ENCODE data around the gene SSC5D. TPM values are rescaled to one million over a fixed set of nuclear protein-coding genes. Genes with fewer than 3 reads are reported as not detected.

The SSC5D gene
- total RNA-seq, 1 donor from 2014 or later, result 0.71 TPM

GRCh38 chr19:55537741-55538111 is 49.5 kb downstream of the SSC5D start:
- no peaks in the 10 kb centered on the region for H3K27me3 Mint-ChIP-seq (ENCODE audit: low read depth)
- DNase-seq (ENCODE audit: low spot score), result no peak
- H3K4me3 Mint-ChIP-seq (ENCODE audit: low read depth), result no peak overlapping the region
- H3K9me3 Mint-ChIP-seq, result no peaks in the 10 kb centered on the region
- no peaks in the 10 kb centered on the region for H3K36me3 Mint-ChIP-seq (ENCODE audit: low read depth)
- no peak overlapping the region for H3K27ac Mint-ChIP-seq
- H3K4me1 Mint-ChIP-seq (ENCODE audit: low read depth), result no peaks in the 10 kb centered on the region
- intact Hi-C loops (cut with micrococcal nuclease), result no loop called here

- no peaks in the 10 kb centered on the region for H3K27me3 Mint-ChIP-seq (ENCODE audit: low read depth)
Observed at GRCh38 chr19:55538132-55538531, 49.9 kb downstream of the SSC5D start.

GRCh38 chr19:55539090-55539984 is 51.1 kb downstream of the SSC5D start:
- DNase-seq (ENCODE audit: low spot score), result no peak
- Mint-ChIP-seq H3K36me3 (ENCODE audit: low read depth) (no peaks in the 10 kb centered on the region), H3K4me3 (ENCODE audit: low read depth) (no peak overlapping the region), H3K9me3 (no peaks in the 10 kb centered on the region), H3K27me3 (ENCODE audit: low read depth) (no peaks in the 10 kb centered on the region), H3K4me1 (ENCODE audit: low read depth) (no peaks in the 10 kb centered on the region), H3K27ac (no peak overlapping the region)
- intact Hi-C loops (cut with micrococcal nuclease), result no loop called here

More at GRCh38 chr19:55538132-55538531, 49.9 kb downstream of the SSC5D start:
- intact Hi-C loops (cut with micrococcal nuclease), result no loop called here
- H3K4me3 Mint-ChIP-seq (ENCODE audit: low read depth), result no peak overlapping the region
- DNase-seq (ENCODE audit: low spot score), result no peak
- no peaks in the 10 kb centered on the region for H3K36me3 Mint-ChIP-seq (ENCODE audit: low read depth)
- H3K27ac Mint-ChIP-seq, result no peak overlapping the region
- no peaks in the 10 kb centered on the region for H3K4me1 Mint-ChIP-seq (ENCODE audit: low read depth)
- no peaks in the 10 kb centered on the region for H3K9me3 Mint-ChIP-seq

GRCh38 chr19:55540619-55541018 is 52.4 kb downstream of the SSC5D start:
- Mint-ChIP-seq H3K36me3 (ENCODE audit: low read depth) (no peaks in the 10 kb centered on the region), H3K4me3 (ENCODE audit: low read depth) (no peak overlapping the region), H3K4me1 (ENCODE audit: low read depth) (no peaks in the 10 kb centered on the region), H3K27me3 (ENCODE audit: low read depth) (no peaks in the 10 kb centered on the region), H3K9me3 (no peaks in the 10 kb centered on the region), H3K27ac (no peak overlapping the region)
- intact Hi-C loops (cut with micrococcal nuclease), result no loop called here
- no peak for DNase-seq (ENCODE audit: low spot score)

- Mint-ChIP-seq H3K36me3 (ENCODE audit: low read depth) (no peaks in the 10 kb centered on the region), H3K27me3 (ENCODE audit: low read depth) (no peaks in the 10 kb centered on the region), H3K9me3 (no peaks in the 10 kb centered on the region), H3K27ac (no peak overlapping the region), H3K4me3 (ENCODE audit: low read depth) (no peak overlapping the region), H3K4me1 (ENCODE audit: low read depth) (no peaks in the 10 kb centered on the region)
- intact Hi-C loops (cut with micrococcal nuclease), result no loop called here
- DNase-seq (ENCODE audit: low spot score), result no peak
Observed at GRCh38 chr19:55541091-55541490, 52.9 kb downstream of the SSC5D start.

GRCh38 chr19:55542292-55542855 is 54.1 kb downstream of the SSC5D start:
- Mint-ChIP-seq H3K9me3 (no peaks in the 10 kb centered on the region), H3K36me3 (ENCODE audit: low read depth) (no peaks in the 10 kb centered on the region), H3K27ac (no peak overlapping the region), H3K4me1 (ENCODE audit: low read depth) (no peaks in the 10 kb centered on the region), H3K27me3 (ENCODE audit: low read depth) (peaks cover 2% of the 10 kb centered on the region), H3K4me3 (ENCODE audit: low read depth) (no peak overlapping the region)
- intact Hi-C loops (cut with micrococcal nuclease), result no loop called here
- no peak for DNase-seq (ENCODE audit: low spot score)

- H3K9me3 Mint-ChIP-seq, result no peaks in the 10 kb centered on the region
- peaks cover 3% of the 10 kb centered on the region for H3K27me3 Mint-ChIP-seq (ENCODE audit: low read depth)
- H3K4me3 Mint-ChIP-seq (ENCODE audit: low read depth), result no peak overlapping the region
- DNase-seq (ENCODE audit: low spot score), result no peak
- intact Hi-C loops (cut with micrococcal nuclease), result no loop called here
- H3K36me3 Mint-ChIP-seq (ENCODE audit: low read depth), result no peaks in the 10 kb centered on the region
- H3K27ac Mint-ChIP-seq, result no peak overlapping the region
- H3K4me1 Mint-ChIP-seq (ENCODE audit: low read depth), result no peaks in the 10 kb centered on the region
Observed at GRCh38 chr19:55543567-55543966, 55.3 kb downstream of the SSC5D start.

- no peaks in the 10 kb centered on the region for H3K36me3 Mint-ChIP-seq (ENCODE audit: low read depth)
- DNase-seq (ENCODE audit: low spot score), result no peak
- peaks cover 3% of the 10 kb centered on the region for H3K27me3 Mint-ChIP-seq (ENCODE audit: low read depth)
- H3K27ac Mint-ChIP-seq, result no peak overlapping the region
- H3K4me3 Mint-ChIP-seq (ENCODE audit: low read depth), result no peak overlapping the region
- no peaks in the 10 kb centered on the region for H3K9me3 Mint-ChIP-seq
- no peaks in the 10 kb centered on the region for H3K4me1 Mint-ChIP-seq (ENCODE audit: low read depth)
- intact Hi-C loops (cut with micrococcal nuclease), result no loop called here
Observed at GRCh38 chr19:55544014-55544413, 55.8 kb downstream of the SSC5D start.

- Mint-ChIP-seq H3K9me3 (no peaks in the 10 kb centered on the region), H3K4me1 (ENCODE audit: low read depth) (no peaks in the 10 kb centered on the region), H3K36me3 (ENCODE audit: low read depth) (no peaks in the 10 kb centered on the region), H3K27ac (no peak overlapping the region), H3K4me3 (ENCODE audit: low read depth) (no peak overlapping the region), H3K27me3 (ENCODE audit: low read depth) (peaks cover 3% of the 10 kb centered on the region)
- DNase-seq (ENCODE audit: low spot score), result no peak
- intact Hi-C loops (cut with micrococcal nuclease), result no loop called here
Observed at GRCh38 chr19:55544776-55545439, 56.7 kb downstream of the SSC5D start.

GRCh38 chr19:55545443-55545842 is 57.2 kb downstream of the SSC5D start, which contains the start of gene SBK3:
Gene SBK3 (minus strand): TSS chr19:55545543. CDS start chr19:55545543, 0 bp downstream.
- Mint-ChIP-seq H3K27ac (no peak within 1 kb of the TSS), H3K27me3 (ENCODE audit: low read depth) (peaks cover 3% of the 10 kb centered on the region), H3K4me1 (ENCODE audit: low read depth) (no peaks in the 10 kb centered on the region), H3K4me3 (ENCODE audit: low read depth) (no peak within 1 kb of the TSS), H3K9me3 (no peaks in the 10 kb centered on the region), H3K36me3 (ENCODE audit: low read depth) (no peaks in the 10 kb centered on the region)
- no peak for DNase-seq (ENCODE audit: low spot score)
- intact Hi-C loops (cut with micrococcal nuclease), result no loop called here

- H3K27me3 Mint-ChIP-seq (ENCODE audit: low read depth), result peaks cover 3% of the 10 kb centered on the region
- intact Hi-C loops (cut with micrococcal nuclease), result no loop called here
- no peaks in the 10 kb centered on the region for H3K4me1 Mint-ChIP-seq (ENCODE audit: low read depth)
- H3K27ac Mint-ChIP-seq, result no peak overlapping the region
- H3K9me3 Mint-ChIP-seq, result no peaks in the 10 kb centered on the region
- no peak for DNase-seq (ENCODE audit: low spot score)
- no peaks in the 10 kb centered on the region for H3K36me3 Mint-ChIP-seq (ENCODE audit: low read depth)
- no peak overlapping the region for H3K4me3 Mint-ChIP-seq (ENCODE audit: low read depth)
Observed at GRCh38 chr19:55546011-55546410, 57.8 kb downstream of the SSC5D start.

- DNase-seq (ENCODE audit: low spot score), result no peak
- Mint-ChIP-seq H3K27me3 (ENCODE audit: low read depth) (peaks cover 3% of the 10 kb centered on the region), H3K4me3 (ENCODE audit: low read depth) (no peak overlapping the region), H3K4me1 (ENCODE audit: low read depth) (no peaks in the 10 kb centered on the region), H3K27ac (no peak overlapping the region), H3K9me3 (no peaks in the 10 kb centered on the region), H3K36me3 (ENCODE audit: low read depth) (no peaks in the 10 kb centered on the region)
- intact Hi-C loops (cut with micrococcal nuclease), result no loop called here
Observed at GRCh38 chr19:55546822-55547614, 58.8 kb downstream of the SSC5D start.

All from activated T-helper 2 cell treated with anti-CD3 and anti-CD28 coated beads, Interferon-gamma antibody, Interleukin-2, Interleukin-4, amounts not matched to agents 10 μg/mL and 5 μg/mL and 100 μg/mL, durations not matched to agents 14 hours and 24 hours and 36 hours (primary cell).